Body of pancreas (tissue), 4 donors: ENCODE results near the gene CDHR5.

Experiments used
- CTCF ChIP-seq, 7 experiments: fragments of 450-650 bp in 4 of 7; fragments of 200-600 bp in 3 of 7; sonication (generic) in 3 of 7; IDR thresholded peaks; one replicate each; pipeline ENCODE4 v1.5.1; 2016 to 2019; ENCODE audit warnings: antibody characterized with exemption in 7 of 7
- POLR2A ChIP-seq, 3 donors: fragments of 450-650 bp; IDR thresholded peaks; one replicate each; pipeline ENCODE4 v1.6.1; 2016; ENCODE audit warnings: antibody characterized with exemption in 3 of 3, mild to moderate bottlenecking in 2 of 3

DNA sequence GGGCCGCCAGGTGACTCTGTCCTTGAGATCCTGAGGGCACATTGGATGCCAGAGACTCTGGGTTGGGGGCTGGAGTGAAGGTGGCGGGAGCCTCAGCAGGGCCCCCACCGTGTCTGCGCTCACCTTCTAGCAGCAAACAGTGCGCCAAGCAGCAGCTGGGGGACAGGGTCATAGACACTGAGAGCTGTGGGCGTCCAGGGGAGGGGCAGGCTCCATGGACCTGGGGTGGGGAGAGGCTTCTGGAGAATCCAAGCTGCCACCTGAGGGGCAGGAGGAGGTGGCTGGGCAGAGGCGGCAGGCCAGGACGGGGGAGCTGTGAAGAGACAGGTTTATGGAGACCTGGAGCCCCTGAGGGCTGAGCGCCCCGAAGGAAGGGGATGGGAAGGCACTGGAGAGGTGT is 40.5 kb downstream of the CDHR5 start:
- TF ChIP-seq CTCF (IDR thresholded peaks at IDR 0.05): no peak
- TF ChIP-seq POLR2A (IDR thresholded peaks at IDR 0.05): no peak
